ENCODE measurements around the gene KLHL17. TPM values are rescaled to one million over a fixed set of nuclear protein-coding genes. Genes with fewer than 3 reads are reported as not detected.
A peak's percentile ranks its signal among the peaks of the same experiment; 100 is the strongest.

Gene KLHL17
- total RNA-seq, 1 donor from 2014 or later = 4.5 TPM

GRCh38 chr1:921011-921837, 39.2 kb upstream of the KLHL17 start:
- no peak for FAIRE-seq
- no peaks in the 10 kb centered on the region for H3K36me3 ChIP-seq (ENCODE audit: control insufficient read depth, insufficient read depth, low read length)
- peak; percentile 28 for DNase-seq (ENCODE audit: low read depth)
- H3K4me3 ChIP-seq (ENCODE audit: low read depth, low read length) = no peak overlapping the region
- peaks cover 66% of the 10 kb centered on the region for H3K27me3 ChIP-seq (ENCODE audit: control insufficient read depth, insufficient read depth, low read length)
- TF ChIP-seq CTCF (IDR thresholded peaks at IDR 0.05; ENCODE audit: insufficient read depth, low read length, severe bottlenecking) = peak; percentile 62

GRCh38 chr1:923131-923990, 37.0 kb upstream of the KLHL17 start, which contains the start of gene SAMD11:
Gene SAMD11, plus strand, starts transcription at chr1:923923. Its CDS starts 509 bp downstream, at chr1:924432.
- Histone ChIP-seq H3K4me3 (ENCODE audit: low read depth, low read length) (peak within 1 kb of the TSS; percentile 29), H3K36me3 (ENCODE audit: control insufficient read depth, insufficient read depth, low read length) (no peaks in the 10 kb centered on the region), H3K27me3 (ENCODE audit: control insufficient read depth, insufficient read depth, low read length) (peaks cover 64% of the 10 kb centered on the region)
- no peak for DNase-seq (ENCODE audit: low read depth)
- FAIRE-seq = no peak
- no peak for TF ChIP-seq CTCF (IDR thresholded peaks at IDR 0.05; ENCODE audit: insufficient read depth, low read length, severe bottlenecking)

- no peak for FAIRE-seq
- DNase-seq (ENCODE audit: low read depth) = no peak
- Histone ChIP-seq H3K36me3 (ENCODE audit: control insufficient read depth, insufficient read depth, low read length) (no peaks in the 10 kb centered on the region), H3K27me3 (ENCODE audit: control insufficient read depth, insufficient read depth, low read length) (peaks cover 60% of the 10 kb centered on the region), H3K4me3 (ENCODE audit: low read depth, low read length) (peak overlapping the region; percentile 29)
- TF ChIP-seq CTCF (IDR thresholded peaks at IDR 0.05; ENCODE audit: insufficient read depth, low read length, severe bottlenecking) = no peak
Observed at GRCh38 chr1:923991-924655, 36.3 kb upstream of the KLHL17 start.

GRCh38 chr1:924656-925560, 35.5 kb upstream of the KLHL17 start:
- no peak for FAIRE-seq
- TF ChIP-seq CTCF (IDR thresholded peaks at IDR 0.05; ENCODE audit: insufficient read depth, low read length, severe bottlenecking) = no peak
- Histone ChIP-seq H3K4me3 (ENCODE audit: low read depth, low read length) (peak overlapping the region; percentile 29), H3K36me3 (ENCODE audit: control insufficient read depth, insufficient read depth, low read length) (no peaks in the 10 kb centered on the region), H3K27me3 (ENCODE audit: control insufficient read depth, insufficient read depth, low read length) (peaks cover 53% of the 10 kb centered on the region)
- no peak for DNase-seq (ENCODE audit: low read depth)
